ENCODE data around the gene ABCC4.

The ABCC4 gene

DNA sequence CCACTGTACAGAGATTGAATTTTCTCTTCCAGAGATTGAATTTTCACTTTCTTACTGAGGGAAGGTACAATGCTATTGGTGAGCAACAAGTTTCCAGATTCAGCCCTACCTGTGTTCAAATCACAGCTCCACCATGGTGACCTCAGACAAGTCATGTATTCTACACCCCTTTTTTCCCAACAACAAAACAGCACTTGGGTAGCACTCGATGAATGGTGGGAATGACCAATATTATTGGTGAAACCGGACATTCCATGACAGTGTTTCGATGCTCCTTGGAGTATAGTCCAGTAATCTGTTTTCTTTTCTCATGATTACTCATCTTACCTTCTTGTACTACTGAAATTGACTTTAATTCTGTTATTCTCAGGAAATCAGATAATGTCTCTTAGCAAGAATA is 322.7 kb downstream of the ABCC4 start:
- ChIA-PET POLR2A (no interaction called here), CTCF (no interaction called here)
- TF ChIP-seq LEF1 (IDR thresholded peaks at IDR 0.05; ENCODE audit: borderline replicate concordance), result no peak
- no peak for TF ChIP-seq FOXM1 (IDR thresholded peaks at IDR 0.05; ENCODE audit: borderline replicate concordance)
- DNase-seq (ENCODE audit: extremely low spot score), result no peak

DNA sequence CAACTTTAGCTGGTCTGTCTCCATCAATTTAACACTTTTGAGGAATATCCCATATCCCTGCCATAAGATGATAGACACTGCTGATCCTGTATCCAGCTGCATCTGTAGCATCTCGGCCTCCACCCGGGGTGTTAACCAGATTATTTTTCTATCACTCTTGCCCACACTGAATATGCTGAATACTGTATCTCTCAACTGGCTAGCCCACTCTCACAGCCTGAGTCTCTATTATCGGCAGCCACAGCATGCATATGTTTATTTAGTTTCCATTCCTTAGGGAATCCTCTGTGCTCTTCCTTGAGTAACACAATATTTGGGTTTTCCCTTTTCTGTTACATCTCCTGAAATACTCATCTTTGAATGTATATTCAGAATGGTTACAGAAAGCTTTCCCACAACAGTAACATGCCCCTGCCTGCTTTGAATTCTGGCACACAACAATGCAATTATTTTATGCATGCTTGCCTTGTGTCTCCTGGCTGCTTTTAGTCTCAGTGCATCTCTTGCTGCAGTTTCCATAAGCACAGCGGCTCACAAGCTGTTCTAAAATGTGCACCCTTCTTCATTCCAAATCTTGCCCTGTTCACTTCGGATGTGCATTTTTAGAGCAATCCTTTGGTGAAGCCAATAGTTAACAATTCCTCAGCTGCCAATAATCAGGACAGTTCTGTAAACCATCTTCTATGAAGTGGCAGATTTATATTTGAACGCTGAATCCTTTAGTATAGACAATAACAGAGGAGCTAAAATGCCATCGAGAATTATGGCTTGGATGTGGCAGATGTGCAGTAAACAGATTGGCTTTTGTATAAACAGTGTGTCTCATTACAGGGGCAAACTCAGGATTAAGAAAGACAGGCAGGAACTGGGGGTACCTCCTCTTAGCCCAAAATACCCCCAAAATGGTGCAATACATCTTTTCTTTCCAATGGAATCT is 327.0 kb downstream of the ABCC4 start:
- CTCF ChIA-PET, result no interaction called here
- POLR2A ChIA-PET, result no interaction called here
- no peak for DNase-seq (ENCODE audit: extremely low spot score)
- no peak for TF ChIP-seq FOXK2 (IDR thresholded peaks at IDR 0.05)
- no peak for TF ChIP-seq HDGF (IDR thresholded peaks at IDR 0.05; ENCODE audit: borderline replicate concordance)
- TF ChIP-seq FOXM1 (IDR thresholded peaks at IDR 0.05; ENCODE audit: borderline replicate concordance), result no peak
- no peak for TF ChIP-seq BHLHE40 (IDR thresholded peaks at IDR 0.05; ENCODE audit: borderline replicate concordance)
- no peak for TF ChIP-seq LEF1 (IDR thresholded peaks at IDR 0.05; ENCODE audit: borderline replicate concordance)
- TF ChIP-seq CTBP1 (IDR thresholded peaks at IDR 0.05; ENCODE audit: borderline replicate concordance), result no peak
- no peak for TF ChIP-seq ELF4 (IDR thresholded peaks at IDR 0.05)
- no peak for TF ChIP-seq ARNT (IDR thresholded peaks at IDR 0.05)
- TF ChIP-seq SUZ12 (IDR thresholded peaks at IDR 0.05), result no peak
- no peak for TF ChIP-seq TARDBP (IDR thresholded peaks at IDR 0.05)

DNA sequence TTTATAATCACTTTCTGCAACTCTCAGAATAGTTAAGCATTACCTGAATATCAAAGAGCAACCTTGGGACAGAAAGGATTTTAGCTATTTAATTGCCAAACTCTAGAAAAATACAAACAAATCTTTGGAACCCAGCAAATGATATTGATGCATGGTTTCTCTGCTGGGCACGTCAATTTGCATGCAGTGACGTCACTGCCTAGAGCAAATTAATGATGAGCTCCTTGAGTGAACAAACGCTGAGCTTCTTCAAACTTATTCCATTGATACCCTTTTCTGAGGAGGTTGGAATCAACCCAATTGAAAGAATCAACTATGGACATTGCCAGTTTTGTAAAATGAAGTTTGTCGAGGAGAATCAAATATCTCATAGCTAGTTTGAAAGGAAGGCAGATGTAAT is 329.0 kb downstream of the ABCC4 start:
- ChIA-PET POLR2A (no interaction called here), CTCF (no interaction called here)
- no peak for DNase-seq (ENCODE audit: extremely low spot score)
- TF ChIP-seq ELF4 (IDR thresholded peaks at IDR 0.05) (no peak), LEF1 (IDR thresholded peaks at IDR 0.05; ENCODE audit: borderline replicate concordance) (no peak), ARNT (IDR thresholded peaks at IDR 0.05) (no peak), FOXK2 (IDR thresholded peaks at IDR 0.05) (no peak), FOXM1 (IDR thresholded peaks at IDR 0.05; ENCODE audit: borderline replicate concordance) (no peak), FOXA1 (IDR thresholded peaks at IDR 0.05) (no peak), TARDBP (IDR thresholded peaks at IDR 0.05) (no peak), CTBP1 (IDR thresholded peaks at IDR 0.05; ENCODE audit: borderline replicate concordance) (no peak), NFRKB (IDR thresholded peaks at IDR 0.05) (no peak), SP1 (IDR thresholded peaks at IDR 0.05) (no peak), BHLHE40 (IDR thresholded peaks at IDR 0.05; ENCODE audit: borderline replicate concordance) (no peak), L3MBTL2 (conservative IDR thresholded peaks at IDR 0.05) (no peak), SUZ12 (IDR thresholded peaks at IDR 0.05) (no peak), ZNF384 (IDR thresholded peaks at IDR 0.05) (no peak)
- TF ChIP-seq, protein P1, sequence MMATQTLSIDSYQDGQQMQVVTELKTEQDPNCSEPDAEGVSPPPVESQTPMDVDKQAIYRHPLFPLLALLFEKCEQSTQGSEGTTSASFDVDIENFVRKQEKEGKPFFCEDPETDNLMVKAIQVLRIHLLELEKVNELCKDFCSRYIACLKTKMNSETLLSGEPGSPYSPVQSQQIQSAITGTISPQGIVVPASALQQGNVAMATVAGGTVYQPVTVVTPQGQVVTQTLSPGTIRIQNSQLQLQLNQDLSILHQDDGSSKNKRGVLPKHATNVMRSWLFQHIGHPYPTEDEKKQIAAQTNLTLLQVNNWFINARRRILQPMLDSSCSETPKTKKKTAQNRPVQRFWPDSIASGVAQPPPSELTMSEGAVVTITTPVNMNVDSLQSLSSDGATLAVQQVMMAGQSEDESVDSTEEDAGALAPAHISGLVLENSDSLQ (IDR thresholded peaks at IDR 0.05), result no peak

Data from HEK293T (cell line).